HepG2 (cell line): ENCODE data around the gene CCT6A. TPM values are rescaled to one million over a fixed set of nuclear protein-coding genes. Genes with fewer than 3 reads are reported as not detected.

ENCODE experiments used
- AKNA ChIP-seq: sonication (generic); formaldehyde crosslinking; IDR thresholded peaks from 2 replicates; pipeline ENCODE4 v1.4.0; 2020; ENCODE audit warnings: missing genetic modification reagents, borderline replicate concordance
- BRD4 ChIP-seq: sonication (generic); formaldehyde crosslinking; IDR thresholded peaks from 2 replicates; pipeline ENCODE4 v1.4.0; 2020; ENCODE audit warnings: missing genetic modification reagents
- CHCHD3 ChIP-seq: sonication (generic); formaldehyde crosslinking; IDR thresholded peaks from 2 replicates; pipeline ENCODE4 v1.8.0; 2022; ENCODE audit warnings: mild to moderate bottlenecking, missing genetic modification reagents, moderate library complexity
- DR1 ChIP-seq: sonication (generic); formaldehyde crosslinking; IDR thresholded peaks from 2 replicates; pipeline ENCODE4 v1.8.0; 2021; ENCODE audit warnings: mild to moderate bottlenecking, missing genetic modification reagents, inconsistent platforms
- IKZF1 ChIP-seq: fragments of 450-650 bp; IDR thresholded peaks from 2 replicates; pipeline ENCODE4 v1.7.1; 2016
- PCBP2 ChIP-seq: fragments of 200-400 bp; formaldehyde crosslinking; optimal IDR thresholded peaks from 2 replicates; pipeline ENCODE3; 2018; ENCODE audit warnings: low read length, low read depth; ENCODE audit not compliant: poor library complexity, severe bottlenecking
- POGK ChIP-seq: sonication (generic); formaldehyde crosslinking; conservative IDR thresholded peaks from 2 replicates; pipeline ENCODE4 v1.8.0; 2022; ENCODE audit warnings: mild to moderate bottlenecking, moderate library complexity, missing genetic modification reagents
- PREB ChIP-seq: sonication (generic); formaldehyde crosslinking; IDR thresholded peaks from 2 replicates; pipeline ENCODE4 v1.4.0; 2020; ENCODE audit warnings: missing genetic modification reagents
- RFX1 ChIP-seq: fragments of 450-650 bp; IDR thresholded peaks from 2 replicates; pipeline ENCODE4 v1.6.1; 2017
- SAP130 ChIP-seq: IDR thresholded peaks from 2 replicates; pipeline ENCODE4 v1.6.1; 2016; ENCODE audit warnings: low read depth
- SIN3B ChIP-seq: fragments of 150-350 bp; IDR thresholded peaks from 2 replicates; pipeline ENCODE4 v1.6.1; 2014; ENCODE audit warnings: low read length
- SIX1 ChIP-seq: sonication (generic); formaldehyde crosslinking; IDR thresholded peaks from 2 replicates; pipeline ENCODE4 v1.4.0; 2020; ENCODE audit warnings: missing genetic modification reagents, borderline replicate concordance
- SNAI1 ChIP-seq: sonication (generic); formaldehyde crosslinking; IDR thresholded peaks from 2 replicates; pipeline ENCODE4 v1.5.0; 2020; ENCODE audit warnings: mild to moderate bottlenecking, missing genetic modification reagents, borderline replicate concordance
- UBTF ChIP-seq: sonication (generic); formaldehyde crosslinking; IDR thresholded peaks from 2 replicates; pipeline ENCODE4 v1.4.0; 2020; ENCODE audit warnings: mild to moderate bottlenecking, missing genetic modification reagents
- ZNF280B ChIP-seq: sonication (generic); formaldehyde crosslinking; IDR thresholded peaks from 2 replicates; pipeline ENCODE4 v1.5.0; 2020; ENCODE audit warnings: missing genetic modification reagents, mild to moderate bottlenecking, borderline replicate concordance
- polyA plus RNA-seq, 8 experiments: library from polyadenylated mRNA; depleted of rRNA in 3 of 8; stranded (reverse) in 7 of 8; unstranded in 1 of 8; fragments of >200 nt; fragmentation: Illumina TruSeq in 4 of 8; extraction: Trizol in 4 of 8; gene quantifications; 2 replicates each; pipeline versions ENCODE4 v1.2.1 to v1.2.3, GENCODE V29; 2011 to 2016; ENCODE audit warnings: low read depth in 4 of 8, missing spikeins in 1 of 8, mixed read lengths in 1 of 8; ENCODE audit not compliant: insufficient read depth in 1 of 8
- total RNA-seq, 5 experiments: library from RNA; depleted of rRNA; stranded (reverse); fragments of >200 nt; fragmentation: Illumina TruSeq; extraction: Trizol; gene quantifications; 2 replicates each; pipeline ENCODE4 v1.2.3, GENCODE V29; 2016; ENCODE audit warnings: low read depth in 1 of 5

The CCT6A gene
- total and polyA plus RNA-seq, 2 of the 13 experiments (the other 11 are each of a cell fraction or from before 2014, with no cell fraction given): 219 to 292 TPM

- no peak for TF ChIP-seq PCBP2
- no peak for TF ChIP-seq SIN3B
- TF ChIP-seq PREB (CRISPR knock-in tag): no peak
- TF ChIP-seq UBTF: peak; percentile 92
- peak; percentile 91 for TF ChIP-seq SAP130 (CRISPR knock-in tag)
- TF ChIP-seq CHCHD3 (CRISPR knock-in tag): no peak
- 0 out of 2 replicates have a peak, but pooled peaks have one; percentile 41 for TF ChIP-seq SNAI1 (CRISPR knock-in tag)
- no peak for TF ChIP-seq SIX1 (CRISPR knock-in tag)
- peak; percentile 89 for TF ChIP-seq DR1 (CRISPR knock-in tag)
- no peak for TF ChIP-seq IKZF1
- no peak for TF ChIP-seq RFX1
- peak; percentile 92 for TF ChIP-seq POGK (CRISPR knock-in tag)
- TF ChIP-seq BRD4: peak; percentile 44; the same call in 1 of the 2 replicates
- no peak for TF ChIP-seq AKNA
- peak; percentile 64; the same call in 1 of the 2 replicates for TF ChIP-seq ZNF280B (CRISPR knock-in tag)
Observed at GRCh38 chr7:56063882-56064625, 12.5 kb downstream of the CCT6A start, which contains the start of gene SUMF2 (continued).
